Measurements from ENCODE around the gene BTNL9.

GRCh38 chr5:181099602-181100086, 59.6 kb downstream of the BTNL9 start:
- TF ChIP-seq CTCF (IDR thresholded peaks at IDR 0.05) (no peak), POLR2A (IDR thresholded peaks at IDR 0.05) (no peak), EP300 (IDR thresholded peaks at IDR 0.05) (no peak), POLR2AphosphoS5 (IDR thresholded peaks at IDR 0.05) (no peak)

Measured in upper lobe of left lung (tissue), 4 donors.